Transverse colon (tissue), 4 donors: ENCODE results near the gene CACNA1B. TPM values are rescaled to one million over a fixed set of nuclear protein-coding genes. Genes with fewer than 3 reads are reported as not detected.
"Not testable (repeated sequence)": the region's sequence is repeated elsewhere in the genome, so short reads cannot be mapped to it uniquely, and the experiment has no call there.

Source experiments
- DNase-seq: peaks from one replicate; pipeline ENCODE4 v3.0.0-alpha.2; 2019
- H3K27ac ChIP-seq, 4 donors: fragments of 200-600 bp; sonication (generic); 2 replicates each; pipeline ENCODE4 v1.5.1; 2016 to 2018; ENCODE audit warnings: inconsistent platforms in 4 of 4
- H3K27me3 ChIP-seq: fragments of 200-600 bp; sonication (generic); 2 replicates; pipeline ENCODE4 v1.5.1; 2017; ENCODE audit warnings: inconsistent platforms
- H3K36me3 ChIP-seq, 4 donors: fragments of 200-600 bp; sonication (generic); 2 replicates each; pipeline ENCODE4 v1.5.1; 2017 to 2019; ENCODE audit warnings: inconsistent platforms in 4 of 4
- H3K4me1 ChIP-seq, 4 donors: fragments of 200-600 bp; sonication (generic); 2 replicates each; pipeline ENCODE4 v1.5.1; 2017 to 2020; ENCODE audit warnings: inconsistent platforms in 4 of 4
- H3K4me3 ChIP-seq, 4 donors: fragments of 200-600 bp; sonication (generic); 1 replicate in 1 of 4; 2 replicates in 3 of 4; pipeline versions ENCODE4 v1.5.1 to v1.6.1; 2017 to 2019; ENCODE audit warnings: inconsistent platforms in 4 of 4
- H3K9me3 ChIP-seq, 2 donors: fragments of 200-600 bp; sonication (generic); 2 replicates each; pipeline ENCODE4 v1.5.1; 2017 to 2019; ENCODE audit warnings: inconsistent platforms in 2 of 2
- CTCF ChIP-seq, 5 experiments: fragments of 200-600 bp in 3 of 5; fragments of 450-650 bp in 2 of 5; sonication (generic) in 3 of 5; IDR thresholded peaks; 1 replicate in 2 of 5; 2 replicates in 3 of 5; pipeline ENCODE4 v1.5.1; 2016 to 2017; ENCODE audit warnings: antibody characterized with exemption in 5 of 5, inconsistent platforms in 3 of 5, mild to moderate bottlenecking in 2 of 5, moderate library complexity in 1 of 5
- WGBS, 2 donors: methylation state at CpG; one replicate each; pipeline ENCODE4 v1.1.5; 2018; ENCODE audit warnings: low coverage in 1 of 2; 5-methylcytosine and 5-hydroxymethylcytosine counted together
- in situ Hi-C, 4 donors: fragments of 200-750 bp; cut with MboI; loops; one replicate each; pipeline versions ENCODE4 v1.15.0 to v1.15.1; 2017; ENCODE audit warnings: low sequenced_read_pairs in 3 of 4, low pct_ligation_motif_present in 1 of 4, low pct_unique_long_range_greater_than_20kb in 1 of 4
- intact Hi-C: fragments of 100-400 bp; cut with DNase I; formaldehyde crosslinking; loops from one replicate; pipeline ENCODE4 v1.15.1; 2023; ENCODE audit warnings: low total_unique reads
- total RNA-seq, 4 donors: library from RNA; depleted of rRNA; stranded (reverse); fragments of >200 nt; gene quantifications; one replicate each; pipeline ENCODE4 v1.1.0, GENCODE V29; 2016

The CACNA1B gene
- total RNA-seq, 4 donors from 2014 or later = 0.27 to 0.40 (median 0.35) TPM

- not testable (repeated sequence) for H3K36me3 ChIP-seq
Observed at GRCh38 chr9:138132946-138133705, 255.5 kb downstream of the CACNA1B start.

GRCh38 chr9:138134581-138134980, 257.0 kb downstream of the CACNA1B start:
- H3K9me3 ChIP-seq, H3K4me3 ChIP-seq, H3K27me3 ChIP-seq, H3K4me1 ChIP-seq, H3K36me3 ChIP-seq, H3K27ac ChIP-seq, in situ Hi-C loops, intact Hi-C loops, DNase-seq: not testable (repeated sequence)
- 86% methylated on average over 3 of the region's 4 CpGs; no CpG with 5 or more reads in 1 of the 2 donors for WGBS, 2 donors

More at GRCh38 chr9:138132946-138133705, 255.5 kb downstream of the CACNA1B start:
- H3K27me3 ChIP-seq, H3K27ac ChIP-seq, H3K4me1 ChIP-seq, intact Hi-C loops, DNase-seq, in situ Hi-C loops, H3K9me3 ChIP-seq, H3K4me3 ChIP-seq: not testable (repeated sequence)
- WGBS, 2 donors = 75 to 85% methylated on average over 10 to 15 of the region's 15 CpGs

DNA sequence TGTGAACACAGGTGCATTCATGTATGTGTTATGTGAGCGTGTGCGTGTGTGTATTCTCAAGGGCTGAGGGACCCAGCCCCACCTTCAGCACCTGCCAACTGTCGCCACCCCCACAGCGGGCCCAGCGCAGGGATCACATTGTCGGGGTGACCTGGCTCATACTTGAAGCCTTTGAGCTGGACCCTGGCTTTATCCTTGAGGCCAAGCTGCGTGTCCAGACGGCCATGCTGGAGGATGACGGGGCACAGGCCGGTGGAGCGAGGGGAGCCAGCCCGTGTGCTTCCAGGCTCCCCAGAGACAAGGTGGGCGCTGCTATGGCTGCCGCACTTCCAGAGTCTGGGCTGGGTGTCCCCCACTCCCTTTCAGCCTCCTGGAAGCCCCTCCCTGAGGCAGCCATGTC, 261.5 kb downstream of the CACNA1B start:
- H3K4me3 ChIP-seq, H3K27me3 ChIP-seq, H3K36me3 ChIP-seq, in situ Hi-C loops, H3K4me1 ChIP-seq, H3K27ac ChIP-seq, DNase-seq, intact Hi-C loops, H3K9me3 ChIP-seq: not testable (repeated sequence)
- 93 to 100% methylated on average over 3 to 14 of the region's 14 CpGs for WGBS, 2 donors

- intact Hi-C loops, H3K9me3 ChIP-seq, H3K4me1 ChIP-seq, H3K27me3 ChIP-seq, H3K36me3 ChIP-seq, H3K27ac ChIP-seq, DNase-seq, H3K4me3 ChIP-seq, in situ Hi-C loops: not testable (repeated sequence)
- WGBS, 2 donors = 88% methylated on average over 13 of the region's 15 CpGs; no CpG with 5 or more reads in 1 of the 2 donors
Observed at GRCh38 chr9:138140980-138141379, 263.4 kb downstream of the CACNA1B start.

GRCh38 chr9:138142528-138143244, 265.1 kb downstream of the CACNA1B start:
- H3K9me3 ChIP-seq, H3K4me3 ChIP-seq, DNase-seq, intact Hi-C loops, H3K36me3 ChIP-seq, H3K27me3 ChIP-seq, in situ Hi-C loops, H3K4me1 ChIP-seq, H3K27ac ChIP-seq: not testable (repeated sequence)
- 73% methylated on average over 11 of the region's 11 CpGs; no CpG with 5 or more reads in 1 of the 2 donors for WGBS, 2 donors

GRCh38 chr9:138143491-138143890, 265.9 kb downstream of the CACNA1B start:
- H3K36me3 ChIP-seq = not testable (repeated sequence)
- WGBS, 2 donors = 79% methylated on average over 6 of the region's 7 CpGs; no CpG with 5 or more reads in 1 of the 2 donors

DNA sequence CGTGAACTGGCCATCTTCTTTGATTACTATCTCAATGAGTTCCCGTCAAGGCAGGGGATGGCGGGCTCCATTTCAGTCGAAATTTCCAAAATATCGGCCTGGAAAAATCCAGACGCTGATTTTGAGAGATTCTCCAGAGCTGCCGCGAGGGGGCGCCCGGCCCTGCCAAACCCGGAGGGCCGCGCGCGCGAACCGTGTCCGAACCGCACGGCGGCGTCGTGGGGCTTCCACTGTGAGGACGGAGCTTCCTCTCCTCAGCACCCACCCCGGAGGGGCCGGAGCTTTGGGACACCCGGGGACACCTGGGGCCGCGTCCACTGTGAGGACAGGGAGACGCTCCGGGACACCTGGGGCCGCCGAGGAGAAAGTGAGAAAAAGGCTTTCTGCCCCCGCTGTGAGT, 270.0 kb downstream of the CACNA1B start:
- H3K4me1 ChIP-seq, in situ Hi-C loops, H3K36me3 ChIP-seq, H3K4me3 ChIP-seq, intact Hi-C loops, H3K27ac ChIP-seq, H3K9me3 ChIP-seq: not testable (repeated sequence)
- 38% methylated on average over 32 of the region's 34 CpGs; no CpG with 5 or more reads in 1 of the 2 donors for WGBS, 2 donors
- TF ChIP-seq CTCF (IDR thresholded peaks at IDR 0.05) = peak in 1 of 5 experiments; percentile 21
- peaks cover 15% of the 10 kb centered on the region for H3K27me3 ChIP-seq
- peak; percentile 27 for DNase-seq

More at GRCh38 chr9:138143491-138143890, 265.9 kb downstream of the CACNA1B start:
- in situ Hi-C loops, H3K27me3 ChIP-seq, DNase-seq, intact Hi-C loops, H3K9me3 ChIP-seq, H3K4me1 ChIP-seq, H3K4me3 ChIP-seq, H3K27ac ChIP-seq: not testable (repeated sequence)
